T-helper 1 cell treated with Interleukin-12 subunit alpha and Interleukin-12 subunit beta and Interleukin-4 antibody, amounts not matched to agents 30 ng/mL and 1 ng/mL, for 36 hours (primary cell): ENCODE results near the gene ABR. TPM values are rescaled to one million over a fixed set of nuclear protein-coding genes. Genes with fewer than 3 reads are reported as not detected.

ENCODE experiments used
- intact Hi-C: fragments of 100-400 bp; cut with micrococcal nuclease; formaldehyde crosslinking; loops from one replicate; pipeline ENCODE4 v1.15.1; 2024
- total RNA-seq: library from RNA; stranded (reverse); gene quantifications from 2 replicates; pipeline ENCODE4 v1.2.3, GENCODE V29; 2022

ABR gene
- total RNA-seq: 139 and 141 TPM in 2 replicates

GRCh38 chr17:1179818-1180742 is at the start of gene ABR:
ABR (minus strand) TSS chr17:1179981; CDS start chr17:1179727, 254 bp downstream.
- intact Hi-C loops: loop anchor here (1.0 kb wide), 1 partner anchor 23 kb away; no protein-coding TSS in a partner anchor

GRCh38 chr17:1229349-1229899 is 49.6 kb upstream of the ABR start:
- intact Hi-C loops: no loop called here

GRCh38 chr17:1228781-1229348 is 49.1 kb upstream of the ABR start:
- intact Hi-C loops: no loop called here

DNA sequence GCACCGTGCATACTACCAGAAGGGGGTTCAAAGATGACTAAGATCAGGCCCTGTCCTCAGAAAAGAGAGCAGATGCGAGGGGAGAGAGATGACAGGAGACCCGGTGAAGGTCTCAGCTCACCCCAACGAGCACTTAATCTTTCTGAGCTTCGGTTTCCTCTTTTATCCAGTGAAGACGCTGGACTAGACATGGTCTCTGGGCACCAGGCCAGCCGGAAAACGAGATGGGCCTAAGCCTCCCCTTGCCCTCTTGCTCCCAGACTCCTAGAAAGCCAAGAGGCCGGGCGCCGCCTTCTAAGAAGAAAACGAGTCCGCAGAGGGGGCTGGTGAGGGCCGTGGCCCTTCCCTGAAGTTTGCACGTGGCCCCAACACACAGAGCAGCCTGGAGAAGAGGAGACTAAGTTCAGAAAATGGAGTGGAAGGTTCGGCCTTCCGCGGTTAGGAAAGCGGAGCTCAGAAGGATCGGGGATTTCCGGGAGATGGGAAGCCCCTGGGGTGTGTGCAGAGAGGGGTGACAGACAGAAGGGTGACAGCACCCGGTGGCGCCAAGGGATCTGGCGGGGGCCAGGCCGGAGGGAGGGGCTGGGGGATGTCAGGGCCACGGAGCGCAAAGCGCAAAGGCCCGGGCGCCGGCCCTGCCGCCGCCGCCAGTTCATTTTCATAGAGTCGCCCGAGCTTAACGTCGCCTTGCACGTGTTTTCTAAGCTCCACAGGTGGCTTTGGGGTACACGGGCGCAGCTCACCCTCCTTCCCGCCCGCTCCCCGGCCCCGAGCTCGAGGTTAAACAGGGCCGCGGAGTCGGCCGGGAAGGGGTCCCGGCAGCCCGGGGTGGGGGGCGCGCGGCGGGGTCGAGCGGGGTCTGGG is 48.4 kb upstream of the ABR start:
- intact Hi-C loops: no loop called here

DNA sequence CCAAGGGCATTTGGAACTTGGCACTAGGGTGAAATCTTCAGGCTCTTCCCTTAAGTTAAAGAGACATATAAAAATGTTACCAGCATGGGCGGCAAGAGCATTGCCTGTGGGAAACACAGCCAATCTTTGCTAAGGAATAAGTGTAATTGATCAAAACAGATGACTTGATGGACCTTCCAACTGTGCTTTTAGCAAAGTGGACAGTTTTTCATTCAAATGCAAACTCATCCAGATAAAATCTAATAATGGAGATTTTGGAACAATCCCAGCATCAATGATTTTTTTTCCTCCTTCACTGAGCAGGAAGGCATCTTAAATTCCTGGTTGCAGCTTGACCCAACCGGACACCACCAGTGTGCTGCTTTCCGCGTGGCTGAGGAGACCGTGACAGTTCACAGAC is 47.6 kb upstream of the ABR start:
- intact Hi-C loops: no loop called here

DNA sequence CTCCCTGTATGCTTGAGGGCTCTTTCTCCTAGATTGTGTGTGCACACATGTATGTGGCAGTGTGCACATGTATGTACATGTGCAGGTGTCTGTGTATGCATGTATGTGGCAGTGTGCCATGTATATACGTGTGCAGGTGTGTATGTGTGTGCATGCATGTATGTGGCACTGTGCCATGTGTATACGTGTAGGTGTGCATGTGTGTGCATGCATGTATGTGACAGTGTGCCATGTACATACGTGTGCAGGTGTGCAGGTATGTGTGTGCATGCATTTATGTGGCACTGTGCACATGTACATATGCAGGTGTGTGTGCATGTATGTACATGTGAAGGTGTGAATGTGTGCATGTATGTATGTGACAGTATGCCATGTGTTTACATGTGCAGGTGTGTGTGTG is 46.5 kb upstream of the ABR start:
- intact Hi-C loops: no loop called here

DNA sequence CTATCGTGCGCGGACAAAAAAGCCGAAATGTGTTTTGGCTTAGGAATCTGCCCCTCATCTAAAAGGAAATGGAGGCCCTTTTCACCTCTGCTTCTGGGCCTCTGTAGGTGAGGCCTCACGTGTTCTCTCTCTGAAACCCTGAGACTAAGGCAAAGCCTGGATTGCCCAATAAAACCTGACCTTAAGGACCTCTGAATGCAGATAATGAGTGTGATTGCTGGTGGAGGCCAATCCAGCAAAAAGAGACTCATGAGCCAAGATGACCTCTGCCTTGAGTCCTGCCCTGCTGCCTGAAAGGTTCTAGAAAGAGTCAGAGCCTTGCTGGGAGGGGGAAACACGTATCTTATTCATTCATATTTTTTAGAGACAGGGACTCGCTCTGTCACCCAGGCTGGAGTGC is 44.5 kb upstream of the ABR start:
- intact Hi-C loops: no loop called here

- intact Hi-C loops: no loop called here
Observed at GRCh38 chr17:1223662-1224061, 43.9 kb upstream of the ABR start.

DNA sequence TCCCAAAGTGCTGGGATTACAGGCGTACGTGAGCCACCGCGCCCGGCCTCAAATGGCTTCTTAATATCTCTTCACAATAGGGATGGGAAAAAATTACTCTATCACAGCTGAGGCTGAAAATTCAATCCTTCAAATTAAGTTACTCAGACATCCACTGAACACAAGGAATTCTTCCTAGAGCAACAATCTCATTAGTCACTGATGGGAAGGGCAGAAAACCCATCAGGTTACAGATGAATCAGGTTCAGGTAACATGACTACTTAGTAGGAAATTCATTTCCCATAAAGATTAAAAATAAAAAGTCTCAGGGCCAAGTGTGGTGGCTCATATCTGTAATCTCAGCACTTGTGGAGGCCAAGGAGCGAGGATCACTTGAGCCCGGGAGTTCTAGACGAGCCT is 42.5 kb upstream of the ABR start:
- intact Hi-C loops: no loop called here

GRCh38 chr17:1221209-1221608 is 41.4 kb upstream of the ABR start:
- intact Hi-C loops: no loop called here

DNA sequence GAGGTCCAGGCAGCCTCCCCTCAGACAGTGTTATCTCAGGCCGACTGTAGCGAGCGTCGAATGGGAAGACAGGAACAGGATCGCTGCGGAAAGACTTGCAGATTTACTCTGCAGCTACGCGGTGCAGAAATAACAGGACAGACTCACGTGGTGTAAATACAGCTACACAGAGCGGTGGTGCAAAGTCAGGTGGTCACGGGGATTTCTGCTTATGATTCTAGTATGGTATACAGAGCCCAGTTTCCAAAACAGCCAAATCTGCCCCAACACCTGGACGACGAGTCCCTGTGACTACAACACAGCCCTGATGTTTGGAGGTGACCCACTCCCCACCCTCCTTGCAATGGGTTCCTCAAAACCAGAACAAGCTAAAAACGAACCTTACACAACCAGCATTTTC is 40.6 kb upstream of the ABR start:
- intact Hi-C loops: no loop called here

- intact Hi-C loops: no loop called here
Observed at GRCh38 chr17:1217089-1217385, 37.3 kb upstream of the ABR start.

DNA sequence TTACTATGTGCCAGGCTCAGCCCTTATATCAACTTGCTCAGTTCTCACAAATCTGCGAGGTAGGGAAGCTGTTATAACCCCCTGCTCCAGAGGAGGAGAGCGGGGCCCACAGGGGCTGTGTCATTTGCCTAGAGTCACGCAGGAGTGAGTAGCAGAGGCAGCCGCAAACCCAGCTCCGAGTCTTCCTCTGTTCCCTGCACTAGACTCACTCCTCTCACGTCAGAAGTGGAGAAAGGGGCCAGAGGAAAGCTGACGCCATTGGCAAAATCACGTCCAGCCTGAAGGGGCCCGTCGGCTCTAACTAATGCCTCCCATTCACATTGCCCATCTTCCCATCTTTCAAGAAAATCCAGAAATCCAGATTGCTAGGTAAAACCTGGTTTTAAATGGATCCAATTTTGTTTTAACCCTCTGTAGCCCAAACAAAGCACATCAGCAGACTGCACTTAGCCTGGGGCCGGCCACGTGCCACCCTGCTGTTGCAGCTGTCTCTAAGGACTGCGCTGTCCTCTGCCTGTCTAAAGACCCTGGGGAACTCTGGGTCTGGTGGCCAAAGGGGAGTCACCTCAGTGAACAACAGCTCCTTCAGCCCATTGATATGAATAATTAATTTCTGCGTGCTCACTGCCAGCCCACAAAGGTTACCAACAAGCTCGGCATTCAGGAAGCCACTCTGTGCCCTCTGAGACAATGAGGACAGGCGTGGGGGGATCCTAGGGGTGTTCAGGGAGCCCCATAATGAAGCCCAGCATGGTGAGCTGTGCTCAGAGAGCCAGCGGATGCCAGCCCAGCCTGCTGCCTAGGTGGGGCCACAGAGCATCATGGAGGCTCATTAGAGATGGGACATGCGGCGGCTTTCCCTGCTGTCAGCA is 36.7 kb upstream of the ABR start:
- intact Hi-C loops: no loop called here

GRCh38 chr17:1212946-1213345 is 33.2 kb upstream of the ABR start:
- intact Hi-C loops: no loop called here

DNA sequence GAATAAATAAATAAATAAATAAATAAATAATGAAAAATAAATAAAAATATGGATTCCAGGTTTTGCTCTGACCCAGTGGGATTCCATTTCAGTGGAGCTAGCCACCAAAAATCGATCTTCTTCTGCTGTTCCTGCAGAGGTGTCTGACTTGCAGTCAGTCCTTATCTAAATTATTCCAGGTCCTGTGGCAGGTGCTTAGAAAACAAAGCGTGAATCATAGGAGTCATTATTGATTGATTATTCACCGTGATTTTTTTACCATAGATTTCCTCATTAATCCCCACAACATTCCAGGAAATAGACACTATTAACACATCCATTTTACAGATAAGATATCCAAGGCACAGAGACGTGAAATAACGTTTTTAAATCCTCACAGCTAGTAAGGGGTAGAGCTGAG is 31.5 kb upstream of the ABR start:
- intact Hi-C loops: no loop called here

- intact Hi-C loops: no loop called here
Observed at GRCh38 chr17:1208966-1209365, 29.2 kb upstream of the ABR start.

DNA sequence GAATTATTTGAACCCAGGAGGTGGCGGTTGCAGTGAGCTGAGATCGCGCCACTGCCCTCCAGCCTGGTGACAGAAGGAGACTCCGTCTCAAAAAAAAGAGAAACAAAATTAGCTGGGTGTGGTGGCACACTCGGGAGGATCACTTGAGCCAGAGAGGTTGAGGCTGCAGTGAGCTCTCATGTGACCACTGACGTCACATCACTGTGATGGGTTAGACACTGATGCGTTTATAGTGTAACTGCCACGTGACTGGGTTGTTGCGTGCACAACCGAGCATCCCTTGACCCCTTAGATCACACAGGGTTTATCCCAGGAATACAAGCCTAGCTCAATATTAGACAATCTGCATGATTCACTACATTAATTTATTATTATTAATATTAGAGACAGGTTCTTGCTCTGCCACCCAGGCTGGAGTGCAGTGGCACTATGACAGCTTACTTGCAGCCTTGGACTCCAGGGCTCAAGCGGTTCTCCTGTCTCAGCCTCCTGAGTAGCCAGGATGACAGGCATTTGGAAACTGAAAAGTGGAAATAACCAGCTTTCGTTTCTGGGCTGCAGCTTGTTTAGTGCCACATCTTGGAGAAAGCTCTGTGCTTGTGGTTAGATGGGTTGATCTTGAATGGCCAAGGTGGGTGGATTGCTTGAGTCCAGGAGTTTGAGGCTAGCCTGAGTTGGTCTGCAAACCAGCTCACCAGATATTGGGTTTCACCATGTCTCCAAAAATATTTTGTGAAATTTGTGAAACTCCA is 26.4 kb upstream of the ABR start:
- intact Hi-C loops: no loop called here

GRCh38 chr17:1203967-1204291 is 24.1 kb upstream of the ABR start:
- intact Hi-C loops: loop anchor here (1.0 to 5.0 kb wide), 2 partner anchors 24 to 82 kb away; no protein-coding TSS in a partner anchor

DNA sequence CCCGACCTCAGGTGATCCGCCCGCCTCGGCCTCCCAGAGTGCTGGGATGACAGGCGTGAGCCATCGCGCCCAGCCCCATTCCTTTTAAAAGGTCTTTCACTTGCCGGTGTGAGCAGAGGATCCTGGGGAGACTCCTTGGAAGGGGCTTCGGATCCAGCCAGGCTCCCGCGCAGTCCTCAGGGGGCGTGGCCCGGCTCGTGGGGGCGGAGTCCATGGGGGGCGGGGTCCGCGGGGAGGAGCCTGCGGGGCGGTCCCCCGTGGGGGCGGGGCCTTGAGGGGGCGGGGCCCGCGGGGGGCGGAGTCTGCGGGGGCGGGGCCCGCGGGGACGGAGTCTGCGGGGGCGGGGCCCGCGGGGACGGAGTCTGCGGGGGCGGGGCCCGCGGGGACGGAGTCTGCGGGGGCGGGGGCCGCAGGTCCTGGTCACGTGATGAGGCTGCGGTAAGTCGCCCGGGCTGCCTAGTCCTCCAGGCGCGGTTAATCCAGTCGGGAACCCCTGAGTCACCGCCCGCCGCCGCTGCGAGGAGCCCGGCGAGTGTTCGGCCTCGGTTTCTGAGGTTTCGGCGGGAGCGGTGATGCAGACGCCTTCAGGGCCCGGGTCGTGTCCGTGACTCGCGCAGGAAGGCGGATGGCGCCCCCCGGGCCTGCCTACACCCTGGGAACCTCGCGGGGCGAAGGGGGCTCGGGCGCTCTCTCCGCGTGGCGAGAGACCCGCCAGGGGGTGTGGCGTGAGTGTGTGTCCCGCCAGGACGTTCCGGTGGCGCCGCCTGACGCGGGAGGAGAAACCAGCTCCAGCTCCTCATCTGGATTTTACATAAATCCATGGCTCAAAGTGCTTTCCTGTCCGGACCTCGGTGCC is 23.6 kb upstream of the ABR start:
- intact Hi-C loops: loop anchor here (1.0 to 5.0 kb wide), 2 partner anchors 23 to 81 kb away; no protein-coding TSS in a partner anchor
